ENCODE results near the gene MOGAT3.
A peak's percentile ranks its signal among the peaks of the same experiment; 100 is the strongest.

The MOGAT3 gene

GRCh38 chr7:101160910-101161309 is 39.9 kb downstream of the MOGAT3 start:
- Histone ChIP-seq H4K20me1 (ENCODE audit: insufficient read depth, low read length) (no peaks in the 10 kb centered on the region), H3K9ac (ENCODE audit: low read length) (no peak overlapping the region), H3K27me3 (ENCODE audit: insufficient read depth, low read length) (no peaks in the 10 kb centered on the region), H3K79me2 (ENCODE audit: insufficient read depth, low read length) (no peaks in the 10 kb centered on the region), H3K4me3 (ENCODE audit: low read depth, low read length, poor library complexity, severe bottlenecking) (no peak overlapping the region), H3K9me2 (ENCODE audit: low read depth, low read length) (no peaks in the 10 kb centered on the region), H3F3A (ENCODE audit: insufficient read depth, low read length) (no peaks in the 10 kb centered on the region; the same call in 1 of the 2 replicates), H3K27ac (ENCODE audit: low read depth, low read length, poor library complexity, severe bottlenecking) (no peak overlapping the region), H3K4me1 (ENCODE audit: insufficient read depth, low read length, severe bottlenecking) (peaks cover 34% of the 10 kb centered on the region), H3K9me3 (ENCODE audit: low read length) (no peaks in the 10 kb centered on the region), H3K4me2 (ENCODE audit: low read length) (no peak overlapping the region), H3K36me3 (ENCODE audit: insufficient read depth, low read length) (peaks cover 17% of the 10 kb centered on the region; the same call in 1 of the 2 replicates), H2AFZ (ENCODE audit: low read length) (no peak overlapping the region)
- TF ChIP-seq CTCF (IDR thresholded peaks at IDR 0.05; ENCODE audit: low read length) (no peak), EZH2 (IDR thresholded peaks at IDR 0.05; ENCODE audit: borderline replicate concordance, low read length) (no peak)

- H4K20me1 ChIP-seq (ENCODE audit: insufficient read depth, low read length), result no peaks in the 10 kb centered on the region
- H2AFZ ChIP-seq (ENCODE audit: low read length), result no peak overlapping the region
- no peak overlapping the region for H3K4me3 ChIP-seq (ENCODE audit: low read depth, low read length, poor library complexity, severe bottlenecking)
- H3K4me1 ChIP-seq (ENCODE audit: insufficient read depth, low read length, severe bottlenecking), result peaks cover 39% of the 10 kb centered on the region
- TF ChIP-seq EZH2 (IDR thresholded peaks at IDR 0.05; ENCODE audit: borderline replicate concordance, low read length) (no peak), CTCF (IDR thresholded peaks at IDR 0.05; ENCODE audit: low read length) (no peak)
- no peak overlapping the region for H3K4me2 ChIP-seq (ENCODE audit: low read length)
- H3K9me3 ChIP-seq (ENCODE audit: low read length), result no peaks in the 10 kb centered on the region
- H3K27me3 ChIP-seq (ENCODE audit: insufficient read depth, low read length), result no peaks in the 10 kb centered on the region
- H3K79me2 ChIP-seq (ENCODE audit: insufficient read depth, low read length), result 0 out of 2 replicates have a peak, but pooled peaks cover 4% of the 10 kb centered on the region
- no peak overlapping the region for H3K9ac ChIP-seq (ENCODE audit: low read length)
- H3K36me3 ChIP-seq (ENCODE audit: insufficient read depth, low read length), result peaks cover 17% of the 10 kb centered on the region; the same call in 1 of the 2 replicates
- H3K9me2 ChIP-seq (ENCODE audit: low read depth, low read length), result no peaks in the 10 kb centered on the region
- no peaks in the 10 kb centered on the region; the same call in 1 of the 2 replicates for H3F3A ChIP-seq (ENCODE audit: insufficient read depth, low read length)
- H3K27ac ChIP-seq (ENCODE audit: low read depth, low read length, poor library complexity, severe bottlenecking), result no peak overlapping the region
These were observed 40.9 kb downstream of the MOGAT3 start for GRCh38 chr7:101159696-101160674.

- Histone ChIP-seq H3K4me1 (ENCODE audit: insufficient read depth, low read length, severe bottlenecking) (peaks cover 26% of the 10 kb centered on the region), H3K9ac (ENCODE audit: low read length) (no peak overlapping the region), H3K4me2 (ENCODE audit: low read length) (peak overlapping the region; percentile 19; the same call in 1 of the 2 replicates), H3K36me3 (ENCODE audit: insufficient read depth, low read length) (peaks cover 17% of the 10 kb centered on the region; the same call in 1 of the 2 replicates), H3K27me3 (ENCODE audit: insufficient read depth, low read length) (no peaks in the 10 kb centered on the region), H3K9me3 (ENCODE audit: low read length) (no peaks in the 10 kb centered on the region), H3K4me3 (ENCODE audit: low read depth, low read length, poor library complexity, severe bottlenecking) (no peak overlapping the region), H2AFZ (ENCODE audit: low read length) (no peak overlapping the region), H3K79me2 (ENCODE audit: insufficient read depth, low read length) (0 out of 2 replicates have a peak, but pooled peaks cover 4% of the 10 kb centered on the region), H3F3A (ENCODE audit: insufficient read depth, low read length) (no peaks in the 10 kb centered on the region; the same call in 1 of the 2 replicates), H4K20me1 (ENCODE audit: insufficient read depth, low read length) (no peaks in the 10 kb centered on the region), H3K9me2 (ENCODE audit: low read depth, low read length) (no peaks in the 10 kb centered on the region), H3K27ac (ENCODE audit: low read depth, low read length, poor library complexity, severe bottlenecking) (peak overlapping the region; percentile 64)
- TF ChIP-seq EZH2 (IDR thresholded peaks at IDR 0.05; ENCODE audit: borderline replicate concordance, low read length) (no peak), CTCF (IDR thresholded peaks at IDR 0.05; ENCODE audit: low read length) (no peak)
These were observed 43.8 kb downstream of the MOGAT3 start for GRCh38 chr7:101156866-101157589.

Data from OCI-LY1 (cell line).